Epithelial cell of esophagus (primary cell): ENCODE results near the gene CACNA1A.

ENCODE experiments used
- DNase-seq: peaks from one replicate; pipeline ENCODE4 v3.0.0; 2010; ENCODE audit warnings: low read depth
- H3K4me3 ChIP-seq: 2 replicates; pipeline ENCODE4 v1.5.1; 2011; ENCODE audit warnings: mild to moderate bottlenecking, low read length, control low read depth
- CTCF ChIP-seq: IDR thresholded peaks from 2 replicates; pipeline ENCODE4 v1.5.1; 2011; ENCODE audit warnings: low read depth, mild to moderate bottlenecking, low read length, control low read depth, inconsistent platforms; ENCODE audit not compliant: insufficient read depth; ENCODE audit errors: missing control alignments

CACNA1A gene

GRCh38 chr19:13328241-13328640, 178.0 kb downstream of the CACNA1A start:
- TF ChIP-seq CTCF: no peak
- DNase-seq: no peak
- no peak overlapping the region for H3K4me3 ChIP-seq

GRCh38 chr19:13319526-13319925, 186.8 kb downstream of the CACNA1A start:
- TF ChIP-seq CTCF: no peak

GRCh38 chr19:13318190-13318589, 188.1 kb downstream of the CACNA1A start:
- no peak overlapping the region for H3K4me3 ChIP-seq
- no peak for TF ChIP-seq CTCF
- no peak for DNase-seq

More at GRCh38 chr19:13319526-13319925, 186.8 kb downstream of the CACNA1A start:
- DNase-seq: no peak
- H3K4me3 ChIP-seq: no peak overlapping the region

- TF ChIP-seq CTCF: no peak
- no peak overlapping the region for H3K4me3 ChIP-seq
- DNase-seq: no peak
These were observed 190.8 kb downstream of the CACNA1A start for GRCh38 chr19:13315495-13315894.

- no peak overlapping the region for H3K4me3 ChIP-seq
- no peak for TF ChIP-seq CTCF
- DNase-seq: no peak
These were observed 191.5 kb downstream of the CACNA1A start for GRCh38 chr19:13314761-13315160.

- no peak for TF ChIP-seq CTCF
- H3K4me3 ChIP-seq: no peak overlapping the region
- no peak for DNase-seq
These were observed 192.4 kb downstream of the CACNA1A start for GRCh38 chr19:13313875-13314274.

- DNase-seq: no peak
- TF ChIP-seq CTCF: no peak
- H3K4me3 ChIP-seq: no peak overlapping the region
These were observed 196.4 kb downstream of the CACNA1A start for GRCh38 chr19:13309864-13310263.
